Liver (tissue), 3 donors: ENCODE measurements around the gene KNDC1.

ENCODE experiments used
- CTCF ChIP-seq: fragments of 150-350 bp; IDR thresholded peaks from 2 replicates; pipeline ENCODE4 v1.5.1; 2017; ENCODE audit warnings: improper control_type of control experiment, low read depth, low read length; ENCODE audit not compliant: missing input control
- EGR1 ChIP-seq, 2 donors: IDR thresholded peaks; 2 replicates each; pipeline ENCODE4 v1.6.1; 2016 to 2018; ENCODE audit warnings: antibody characterized with exemption in 2 of 2, low read depth in 2 of 2
- FOXA1 ChIP-seq: IDR thresholded peaks from 2 replicates; pipeline ENCODE4 v1.6.1; 2016; ENCODE audit warnings: antibody characterized with exemption
- GABPA ChIP-seq, 2 donors: IDR thresholded peaks in 1 of 2; conservative IDR thresholded peaks in 1 of 2; 2 replicates each; pipeline ENCODE4 v1.6.1; 2016; ENCODE audit warnings: antibody characterized with exemption in 2 of 2, mild to moderate bottlenecking in 1 of 2, moderate library complexity in 1 of 2
- HNF4G ChIP-seq: IDR thresholded peaks from 2 replicates; pipeline ENCODE4 v1.6.1; 2016; ENCODE audit warnings: antibody characterized with exemption
- RAD21 ChIP-seq, 2 donors: IDR thresholded peaks; 2 replicates each; pipeline ENCODE4 v1.6.1; 2016; ENCODE audit warnings: antibody characterized with exemption in 2 of 2, mild to moderate bottlenecking in 2 of 2
- TAF1 ChIP-seq: conservative IDR thresholded peaks from 2 replicates; pipeline ENCODE4 v1.6.1; 2016; ENCODE audit warnings: antibody characterized with exemption, mild to moderate bottlenecking
- YY1 ChIP-seq: IDR thresholded peaks from 2 replicates; pipeline ENCODE4 v1.6.1; 2016; ENCODE audit warnings: antibody characterized with exemption, mild to moderate bottlenecking
- ZBTB33 ChIP-seq: IDR thresholded peaks from 2 replicates; pipeline ENCODE4 v1.6.1; 2016; ENCODE audit warnings: antibody characterized with exemption
- donor health status: healthy.
- donor health status: healthy.

DNA sequence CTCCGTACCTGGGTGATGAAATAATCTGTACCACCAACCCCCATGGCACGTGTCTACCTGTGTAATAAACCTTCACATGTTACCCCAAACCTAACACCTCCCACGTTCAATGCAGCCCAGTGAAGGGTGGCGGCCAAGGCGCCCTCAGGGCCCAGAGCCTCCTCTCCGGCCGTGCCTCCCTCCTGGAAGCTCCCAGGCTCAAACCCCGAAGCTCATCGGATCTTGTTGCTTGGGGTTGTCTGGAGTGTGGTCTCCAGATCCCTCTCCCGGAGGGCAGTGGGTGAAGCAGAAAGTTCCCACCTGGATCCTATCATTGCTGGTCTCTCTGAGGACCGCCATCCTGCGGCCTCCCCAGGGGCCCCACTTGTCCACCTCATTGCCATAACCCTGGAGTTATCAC is 9.4 kb upstream of the KNDC1 start:
- no peak for TF ChIP-seq CTCF
- TF ChIP-seq EGR1 (IDR thresholded peaks at IDR 0.05; ENCODE audit: low read depth in 2 of 2): no peak
- no peak for TF ChIP-seq TAF1
- no peak for TF ChIP-seq GABPA (IDR thresholded peaks at IDR 0.05 in 1 of 2, conservative IDR thresholded peaks at IDR 0.05 in 1 of 2)
- no peak for TF ChIP-seq FOXA1
- no peak for TF ChIP-seq YY1
- no peak for TF ChIP-seq RAD21 (IDR thresholded peaks at IDR 0.05)
- no peak for TF ChIP-seq HNF4G
- TF ChIP-seq ZBTB33: no peak
